ENCODE data around the gene ACKR4.

DNA sequence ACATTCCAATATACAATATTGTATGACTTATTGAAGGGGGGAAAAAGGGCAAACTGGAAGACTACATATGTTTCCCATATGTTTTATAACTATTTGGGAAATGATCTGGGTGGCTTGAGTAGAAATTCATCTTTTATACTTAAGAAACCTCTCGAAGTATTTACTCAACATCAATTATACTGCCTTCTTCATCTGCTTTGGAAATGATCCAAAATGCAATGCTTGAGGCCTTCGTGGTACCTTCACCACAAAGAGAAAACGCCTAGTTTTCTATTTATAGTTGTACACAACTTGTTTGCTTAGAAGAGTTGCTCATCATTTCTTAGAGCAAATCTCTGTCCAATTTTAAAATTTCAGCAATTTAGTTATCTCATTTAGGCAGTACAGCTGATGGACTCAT, 18.8 kb downstream of the ACKR4 start:
- TF ChIP-seq EZH2 (IDR thresholded peaks at IDR 0.05; ENCODE audit: insufficient read depth, poor library complexity, severe bottlenecking) (no peak), EZH2phosphoT487 (IDR thresholded peaks at IDR 0.05; ENCODE audit: insufficient read depth, low read depth) (no peak)
